Trophoblast cell (in vitro differentiated cells and primary cell): Measurements from ENCODE around the gene STPG3.

Source experiments
- DNase-seq, 2 donors: peaks; one replicate each; pipeline ENCODE4 v3.0.0-alpha.2; 2016
- H2AFZ ChIP-seq: 2 replicates; pipeline ENCODE4 v1.6.1; 2013; ENCODE audit warnings: low read length, moderate library complexity, mild to moderate bottlenecking; ENCODE audit not compliant: insufficient read depth, poor library complexity
- H2AK5ac ChIP-seq: 2 replicates; pipeline ENCODE4 v1.6.1; 2013; ENCODE audit warnings: mild to moderate bottlenecking, low read length
- H2BK120ac ChIP-seq: 2 replicates; pipeline ENCODE4 v1.6.1; 2013; ENCODE audit warnings: low read length, mild to moderate bottlenecking, moderate library complexity; ENCODE audit not compliant: insufficient read depth, poor library complexity
- H2BK12ac ChIP-seq: 2 replicates; pipeline ENCODE4 v1.6.1; 2013; ENCODE audit warnings: mild to moderate bottlenecking, low read length, moderate library complexity
- H2BK5ac ChIP-seq: 2 replicates; pipeline ENCODE4 v1.6.1; 2013; ENCODE audit warnings: low read length, low read depth, moderate library complexity, mild to moderate bottlenecking; ENCODE audit not compliant: poor library complexity
- H3K14ac ChIP-seq: 2 replicates; pipeline ENCODE4 v1.6.1; 2013; ENCODE audit warnings: mild to moderate bottlenecking, low read length
- H3K18ac ChIP-seq: 2 replicates; pipeline ENCODE4 v1.6.1; 2013; ENCODE audit warnings: mild to moderate bottlenecking, low read length
- H3K23ac ChIP-seq: 2 replicates; pipeline ENCODE4 v1.6.1; 2013; ENCODE audit warnings: low read length
- H3K27ac ChIP-seq: 2 replicates; pipeline ENCODE4 v1.5.1; 2013; ENCODE audit warnings: low read depth, mild to moderate bottlenecking, inconsistent platforms, low read length, moderate library complexity
- H3K27me3 ChIP-seq: 2 replicates; pipeline ENCODE4 v1.6.1; 2013; ENCODE audit warnings: inconsistent platforms, mild to moderate bottlenecking, low read length, moderate library complexity; ENCODE audit not compliant: insufficient read depth
- H3K36me3 ChIP-seq, 2 experiments: 1 replicate in 1 of 2; 2 replicates in 1 of 2; pipeline ENCODE4 v1.6.1; 2013; ENCODE audit warnings: low read length in 2 of 2, mild to moderate bottlenecking in 2 of 2, moderate library complexity in 1 of 2; ENCODE audit not compliant: insufficient read depth in 2 of 2, control insufficient read depth in 1 of 2
- H3K4ac ChIP-seq: 2 replicates; pipeline ENCODE4 v1.6.1; 2013; ENCODE audit warnings: low read depth, mild to moderate bottlenecking, low read length, moderate library complexity
- H3K4me1 ChIP-seq, 2 experiments: 1 replicate in 1 of 2; 2 replicates in 1 of 2; pipeline ENCODE4 v1.6.1; 2013; ENCODE audit warnings: low read length in 2 of 2, mild to moderate bottlenecking in 2 of 2, moderate library complexity in 1 of 2; ENCODE audit not compliant: insufficient read depth in 2 of 2, control insufficient read depth in 1 of 2
- H3K4me2 ChIP-seq: 2 replicates; pipeline ENCODE4 v1.6.1; 2013; ENCODE audit warnings: inconsistent platforms, mild to moderate bottlenecking, low read length, moderate library complexity
- H3K4me3 ChIP-seq: 2 replicates; pipeline ENCODE4 v1.5.1; 2013; ENCODE audit warnings: mild to moderate bottlenecking, low read depth, low read length, inconsistent platforms
- H3K79me1 ChIP-seq: one replicate; pipeline ENCODE4 v1.6.1; 2013; ENCODE audit warnings: low read length
- H3K79me2 ChIP-seq: 2 replicates; pipeline ENCODE4 v1.6.1; 2013; ENCODE audit warnings: low read length, mild to moderate bottlenecking; ENCODE audit not compliant: control insufficient read depth, insufficient read depth, poor library complexity
- H3K9ac ChIP-seq: 2 replicates; pipeline ENCODE4 v1.6.1; 2013; ENCODE audit warnings: mild to moderate bottlenecking, low read length
- H3K9me3 ChIP-seq: 2 replicates; pipeline ENCODE4 v1.6.1; 2013; ENCODE audit warnings: low read depth, mild to moderate bottlenecking, control low read depth, inconsistent platforms, low read length; ENCODE audit not compliant: insufficient read depth
- H4K12ac ChIP-seq: 2 replicates; pipeline ENCODE4 v1.6.1; 2013; ENCODE audit warnings: low read depth, mild to moderate bottlenecking, low read length, moderate library complexity
- H4K8ac ChIP-seq: 2 replicates; pipeline ENCODE4 v1.6.1; 2013; ENCODE audit warnings: low read depth, mild to moderate bottlenecking, low read length, moderate library complexity
- H4K91ac ChIP-seq: one replicate; pipeline ENCODE4 v1.6.1; 2013; ENCODE audit warnings: low read depth, mild to moderate bottlenecking, low read length, moderate library complexity
- WGBS: extraction: QIAGEN DNeasy Blood & Tissue Kit; methylation state at CpG from one replicate; pipeline ENCODE4 v1.1.7; 2013; ENCODE audit warnings: missing lambda C conversion rate; ENCODE audit not compliant: insufficient read length, insufficient coverage; ENCODE audit errors: extremely low coverage; 5-methylcytosine and 5-hydroxymethylcytosine counted together

The STPG3 gene

DNA sequence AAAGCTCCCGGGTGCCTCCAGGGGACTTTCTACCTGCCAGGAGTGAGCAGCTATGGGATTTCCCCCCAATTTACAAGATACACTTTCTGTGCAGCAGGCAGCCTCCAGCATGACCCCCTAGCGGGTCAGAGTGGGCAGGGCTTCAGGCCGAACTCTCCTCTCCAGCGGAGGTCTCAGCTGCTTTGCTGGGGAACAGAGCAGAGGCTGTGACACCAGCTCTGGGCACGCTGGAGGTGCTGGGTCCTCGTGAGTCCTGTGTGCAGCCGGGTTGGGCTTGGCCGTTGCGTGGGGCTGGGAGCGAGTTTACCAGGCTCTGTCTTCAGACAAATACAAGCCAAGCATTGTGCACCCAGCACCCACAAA, 48.1 kb downstream of the STPG3 start:
- Histone ChIP-seq H3K27ac (no peak overlapping the region), H3K9ac (no peak overlapping the region), H3K79me2 (no peaks in the 10 kb centered on the region), H2BK12ac (no peak overlapping the region), H4K12ac (no peak overlapping the region), H3K36me3 (no peaks in the 10 kb centered on the region), H3K23ac (no peak overlapping the region), H2AK5ac (no peak overlapping the region), H3K79me1 (peaks cover 2% of the 10 kb centered on the region), H2BK5ac (no peak overlapping the region), H3K14ac (no peak overlapping the region), H4K8ac (no peak overlapping the region), H3K4me2 (no peak overlapping the region), H3K4me3 (no peak overlapping the region), H2BK120ac (no peak overlapping the region), H3K27me3 (peaks cover 12% of the 10 kb centered on the region), H3K9me3 (peaks cover 7% of the 10 kb centered on the region), H2AFZ (no peak overlapping the region), H3K4ac (no peak overlapping the region), H3K18ac (no peak overlapping the region), H4K91ac (no peak overlapping the region), H3K4me1 (peaks cover 12 to 28% of the 10 kb centered on the region in 2 experiments)
- WGBS: no CpG with 5 or more reads among the region's 10 CpGs
- no peak for DNase-seq

- H2AK5ac ChIP-seq: no peak overlapping the region
- no peak overlapping the region for H2BK120ac ChIP-seq
- peaks cover under 1% of the 10 kb centered on the region for H3K9me3 ChIP-seq
- H3K14ac ChIP-seq: no peak overlapping the region
- peaks cover 12% of the 10 kb centered on the region for H3K27me3 ChIP-seq
- H3K27ac ChIP-seq: no peak overlapping the region
- H3K79me2 ChIP-seq: no peaks in the 10 kb centered on the region
- no peak overlapping the region for H3K4me2 ChIP-seq
- no peak overlapping the region for H2BK12ac ChIP-seq
- no peak for DNase-seq
- no peak overlapping the region for H4K8ac ChIP-seq
- H3K4me3 ChIP-seq: no peak overlapping the region
- WGBS: no CpG with 5 or more reads among the region's 16 CpGs
- no peaks in the 10 kb centered on the region for H3K36me3 ChIP-seq
- H3K79me1 ChIP-seq: peaks cover 2% of the 10 kb centered on the region
- no peak overlapping the region for H4K12ac ChIP-seq
- H3K9ac ChIP-seq: no peak overlapping the region
- H2BK5ac ChIP-seq: no peak overlapping the region
- no peak overlapping the region for H3K4ac ChIP-seq
- H3K18ac ChIP-seq: no peak overlapping the region
- no peak overlapping the region for H4K91ac ChIP-seq
- H3K4me1 ChIP-seq: peaks cover 12 to 27% of the 10 kb centered on the region in 2 experiments
- H3K23ac ChIP-seq: no peak overlapping the region
- no peak overlapping the region for H2AFZ ChIP-seq
Measured at GRCh38 chr9:137299938-137300337, 48.9 kb downstream of the STPG3 start.

DNA sequence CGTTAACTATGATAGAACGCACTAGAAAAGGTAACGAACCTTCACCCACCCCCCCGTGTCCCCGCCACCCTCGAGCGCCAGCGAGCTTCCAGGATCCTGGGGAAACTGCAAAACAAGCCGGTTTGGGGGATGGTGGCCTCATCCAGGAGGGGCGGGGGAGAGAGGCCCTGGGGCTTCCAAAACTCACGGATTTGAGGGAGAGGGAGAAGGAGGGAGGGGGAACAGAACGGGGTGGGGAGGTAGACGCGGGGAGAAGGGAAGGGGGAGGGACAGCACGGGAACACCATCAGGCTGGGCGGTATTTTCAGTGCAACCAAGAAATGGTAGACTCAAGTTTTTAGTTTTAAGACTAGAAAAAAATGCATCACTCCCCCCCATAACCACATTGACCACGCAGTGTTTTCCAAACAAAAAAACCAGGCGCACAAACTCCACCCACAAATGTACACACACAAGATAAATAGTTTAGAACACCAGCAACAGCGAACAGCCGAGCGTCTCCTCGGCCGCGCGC, 49.5 kb downstream of the STPG3 start:
- Histone ChIP-seq H3K23ac (no peak overlapping the region), H3K27me3 (peaks cover 10% of the 10 kb centered on the region), H2AK5ac (no peak overlapping the region), H4K8ac (no peak overlapping the region), H3K79me1 (peaks cover 2% of the 10 kb centered on the region), H3K14ac (no peak overlapping the region), H3K9me3 (no peaks in the 10 kb centered on the region), H2AFZ (peak overlapping the region; percentile 35), H3K4me2 (peak overlapping the region; percentile 70), H4K12ac (no peak overlapping the region), H2BK120ac (no peak overlapping the region), H3K4ac (no peak overlapping the region), H3K79me2 (no peaks in the 10 kb centered on the region), H4K91ac (no peak overlapping the region), H2BK5ac (no peak overlapping the region), H2BK12ac (no peak overlapping the region), H3K9ac (no peak overlapping the region), H3K4me3 (peak overlapping the region; percentile 16), H3K4me1 (peaks cover 12 to 26% of the 10 kb centered on the region in 2 experiments), H3K27ac (no peak overlapping the region), H3K36me3 (no peaks in the 10 kb centered on the region), H3K18ac (no peak overlapping the region)
- no CpG with 5 or more reads among the region's 25 CpGs for WGBS
- no peak for DNase-seq

DNA sequence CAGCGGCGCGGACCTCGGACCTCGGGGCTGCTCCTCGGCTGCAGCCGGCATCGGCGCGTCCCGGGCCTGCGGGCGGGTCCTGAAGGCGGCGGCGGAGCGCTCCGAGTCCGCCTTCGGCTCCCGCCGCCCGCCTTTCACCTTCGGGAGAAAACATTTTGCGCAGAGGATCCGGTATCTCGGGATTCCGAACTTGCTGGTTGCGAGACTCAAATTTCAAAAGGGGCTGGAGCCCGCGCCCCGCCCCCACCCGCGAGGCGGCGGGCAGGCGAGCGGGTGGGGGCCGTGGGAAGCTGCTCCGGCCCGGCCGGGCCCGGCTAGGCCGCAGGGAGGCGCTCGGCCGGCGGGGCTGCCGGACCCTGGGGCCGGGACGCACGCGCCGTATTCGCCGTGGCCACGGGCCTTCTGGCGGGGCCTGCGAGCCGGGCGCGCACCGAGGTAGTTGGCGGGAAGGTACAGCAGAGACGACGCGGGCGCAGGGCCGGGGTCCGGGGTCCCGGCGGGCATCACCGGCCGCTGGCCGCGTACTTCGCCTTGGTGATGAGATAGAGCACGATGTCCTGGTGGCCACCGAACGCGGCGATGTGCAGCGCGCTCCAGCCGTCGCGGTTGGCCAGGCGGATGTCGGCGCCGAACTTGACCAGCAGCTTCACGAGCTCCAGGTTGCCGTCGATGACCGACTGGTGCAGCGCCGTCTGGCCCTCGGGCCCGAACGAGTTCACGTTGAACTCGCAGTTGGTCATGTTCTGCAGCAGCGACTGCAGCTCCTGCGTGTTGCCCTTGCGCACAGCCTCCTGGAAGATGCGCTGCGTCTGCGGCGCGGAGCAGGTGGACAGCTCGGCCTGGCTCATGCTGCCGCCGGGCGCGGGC, 50.2 kb downstream of the STPG3 start:
- Histone ChIP-seq H3K9me3 (no peaks in the 10 kb centered on the region), H4K8ac (no peak overlapping the region), H2AK5ac (no peak overlapping the region), H3K14ac (peak overlapping the region; percentile 11), H2BK12ac (no peak overlapping the region), H3K36me3 (no peaks in the 10 kb centered on the region), H4K12ac (no peak overlapping the region), H3K27me3 (peaks cover 10% of the 10 kb centered on the region), H3K9ac (peak overlapping the region; percentile 54), H3K79me2 (no peaks in the 10 kb centered on the region), H3K18ac (no peak overlapping the region), H3K4me3 (peak overlapping the region; percentile 47), H2AFZ (peak overlapping the region; percentile 35), H3K4ac (no peak overlapping the region), H3K4me2 (peak overlapping the region; percentile 70), H2BK5ac (no peak overlapping the region), H2BK120ac (no peak overlapping the region), H3K23ac (no peak overlapping the region), H4K91ac (no peak overlapping the region), H3K27ac (no peak overlapping the region), H3K4me1 (peaks cover 12 to 27% of the 10 kb centered on the region in 2 experiments), H3K79me1 (peaks cover 2% of the 10 kb centered on the region)
- peak; percentile 32 to 66 for DNase-seq
- no CpG with 5 or more reads among the region's 115 CpGs for WGBS
